Skeletal muscle satellite cell (primary cell): ENCODE data around the gene DENR.
A peak's percentile ranks its signal among the peaks of the same experiment; 100 is the strongest.
"Not testable (repeated sequence)": the region's sequence is repeated elsewhere in the genome, so short reads cannot be mapped to it uniquely, and the experiment has no call there.

Source experiments
- H3K27me3 ChIP-seq: 2 replicates; pipeline ENCODE4 v1.7.0; 2013; ENCODE audit warnings: low read length; ENCODE audit not compliant: control insufficient read depth, insufficient read depth
- H3K36me3 ChIP-seq: 2 replicates; pipeline ENCODE4 v1.7.0; 2013; ENCODE audit warnings: mild to moderate bottlenecking, control low read depth, low read length; ENCODE audit not compliant: insufficient read depth
- H3K4me1 ChIP-seq: 2 replicates; pipeline ENCODE4 v1.7.0; 2013; ENCODE audit warnings: low read length; ENCODE audit not compliant: control insufficient read depth, insufficient read depth
- H3K4me2 ChIP-seq: 2 replicates; pipeline ENCODE4 v1.7.0; 2013; ENCODE audit warnings: mild to moderate bottlenecking, low read length
- H3K4me3 ChIP-seq: 2 replicates; pipeline ENCODE4 v1.7.0; 2013; ENCODE audit warnings: low read length
- H3K9ac ChIP-seq: 2 replicates; pipeline ENCODE4 v1.7.0; 2013; ENCODE audit warnings: mild to moderate bottlenecking, low read depth, low read length, moderate library complexity
- H3K9me3 ChIP-seq: replicated peaks from 2 replicates; pipeline ENCODE4 v1.7.0; 2013; ENCODE audit warnings: mild to moderate bottlenecking, control low read depth, low read length

Gene DENR

GRCh38 chr12:122747224-122748135 is 5.1 kb upstream of the DENR start:
- H3K4me2 ChIP-seq, result no peak overlapping the region
- no peak overlapping the region for H3K9ac ChIP-seq
- no peaks in the 10 kb centered on the region for H3K27me3 ChIP-seq
- H3K4me1 ChIP-seq, result no peaks in the 10 kb centered on the region
- H3K9me3 ChIP-seq, result no peaks in the 10 kb centered on the region
- H3K4me3 ChIP-seq, result no peak overlapping the region
- no peaks in the 10 kb centered on the region for H3K36me3 ChIP-seq

- Histone ChIP-seq H3K4me2 (no peak overlapping the region), H3K4me1 (peaks cover 10% of the 10 kb centered on the region), H3K9ac (no peak overlapping the region), H3K27me3 (no peaks in the 10 kb centered on the region), H3K36me3 (peaks cover 11% of the 10 kb centered on the region), H3K4me3 (no peak overlapping the region), H3K9me3 (no peaks in the 10 kb centered on the region)
Observed at GRCh38 chr12:122749569-122750332, 2.9 kb upstream of the DENR start.

- H3K4me2 ChIP-seq, H3K9me3 ChIP-seq, H3K27me3 ChIP-seq, H3K4me3 ChIP-seq, H3K9ac ChIP-seq: not testable (repeated sequence)
- H3K36me3 ChIP-seq, result peaks cover 19% of the 10 kb centered on the region
- peaks cover 10% of the 10 kb centered on the region for H3K4me1 ChIP-seq
Observed at GRCh38 chr12:122750781-122751515, 1.7 kb upstream of the DENR start.

GRCh38 chr12:122753319-122753650 is 661 bp downstream of the DENR start:
- Histone ChIP-seq H3K9ac (peak overlapping the region; percentile 97), H3K4me2 (peak overlapping the region; percentile 81)

GRCh38 chr12:122754790-122755189 is 2.2 kb downstream of the DENR start:
- H3K4me2 ChIP-seq, result no peak overlapping the region
- no peaks in the 10 kb centered on the region for H3K27me3 ChIP-seq
- peaks cover 10% of the 10 kb centered on the region for H3K4me1 ChIP-seq
- H3K36me3 ChIP-seq, result peaks cover 50% of the 10 kb centered on the region
- H3K9ac ChIP-seq, result peak overlapping the region; percentile 97
- no peak overlapping the region for H3K4me3 ChIP-seq
- no peaks in the 10 kb centered on the region for H3K9me3 ChIP-seq

More at GRCh38 chr12:122753319-122753650, 661 bp downstream of the DENR start:
- Histone ChIP-seq H3K9me3 (no peaks in the 10 kb centered on the region), H3K36me3 (peaks cover 38% of the 10 kb centered on the region), H3K27me3 (no peaks in the 10 kb centered on the region), H3K4me3 (peak overlapping the region; percentile 95), H3K4me1 (peaks cover 10% of the 10 kb centered on the region)

GRCh38 chr12:122757568-122757967 is 4.9 kb downstream of the DENR start:
- Histone ChIP-seq H3K9me3 (no peaks in the 10 kb centered on the region), H3K27me3 (no peaks in the 10 kb centered on the region), H3K4me3 (no peak overlapping the region), H3K36me3 (peaks cover 62% of the 10 kb centered on the region), H3K4me2 (no peak overlapping the region), H3K9ac (no peak overlapping the region), H3K4me1 (peaks cover 10% of the 10 kb centered on the region)

GRCh38 chr12:122785503-122785902 is 32.9 kb downstream of the DENR start:
- H3K36me3 ChIP-seq, result no peaks in the 10 kb centered on the region
- no peaks in the 10 kb centered on the region for H3K27me3 ChIP-seq
- no peak overlapping the region for H3K4me2 ChIP-seq
- no peak overlapping the region for H3K9ac ChIP-seq
- no peak overlapping the region for H3K4me3 ChIP-seq
- peaks cover 14% of the 10 kb centered on the region for H3K4me1 ChIP-seq
- no peaks in the 10 kb centered on the region for H3K9me3 ChIP-seq

GRCh38 chr12:122788387-122788786 is 35.8 kb downstream of the DENR start:
- no peak overlapping the region for H3K4me3 ChIP-seq
- H3K27me3 ChIP-seq, result no peaks in the 10 kb centered on the region
- H3K4me1 ChIP-seq, result peaks cover 14% of the 10 kb centered on the region
- H3K36me3 ChIP-seq, result no peaks in the 10 kb centered on the region
- no peak overlapping the region for H3K4me2 ChIP-seq
- H3K9me3 ChIP-seq, result no peaks in the 10 kb centered on the region
- H3K9ac ChIP-seq, result no peak overlapping the region

GRCh38 chr12:122789637-122790036 is 37.0 kb downstream of the DENR start:
- no peak overlapping the region for H3K4me3 ChIP-seq
- no peak overlapping the region for H3K9ac ChIP-seq
- peaks cover 14% of the 10 kb centered on the region for H3K4me1 ChIP-seq
- H3K36me3 ChIP-seq, result no peaks in the 10 kb centered on the region
- no peaks in the 10 kb centered on the region for H3K27me3 ChIP-seq
- H3K9me3 ChIP-seq, result no peaks in the 10 kb centered on the region
- H3K4me2 ChIP-seq, result no peak overlapping the region

- Histone ChIP-seq H3K9me3 (no peaks in the 10 kb centered on the region), H3K4me3 (no peak overlapping the region), H3K4me2 (no peak overlapping the region), H3K27me3 (no peaks in the 10 kb centered on the region), H3K9ac (no peak overlapping the region), H3K4me1 (peaks cover 14% of the 10 kb centered on the region), H3K36me3 (no peaks in the 10 kb centered on the region)
Observed at GRCh38 chr12:122790393-122791075, 37.9 kb downstream of the DENR start.

- H3K36me3 ChIP-seq, result no peaks in the 10 kb centered on the region
- peaks cover 5% of the 10 kb centered on the region for H3K4me1 ChIP-seq
- H3K9ac ChIP-seq, result no peak overlapping the region
- H3K27me3 ChIP-seq, result no peaks in the 10 kb centered on the region
- no peak overlapping the region for H3K4me3 ChIP-seq
- H3K9me3 ChIP-seq, result no peaks in the 10 kb centered on the region
- H3K4me2 ChIP-seq, result peak overlapping the region; percentile 15
Observed at GRCh38 chr12:122793685-122794106, 41.1 kb downstream of the DENR start.
